Psoas muscle (tissue), 8 donors: ENCODE measurements around the gene CASQ1. TPM values are rescaled to one million over a fixed set of nuclear protein-coding genes. Genes with fewer than 3 reads are reported as not detected.

Experiments used
- ATAC-seq, 4 donors: fragments of 200-7000 bp; cut with Tn5 transposase; one replicate each; pipeline ENCODE4 v1.9.1; 2020; ENCODE audit warnings: moderate library complexity in 3 of 4, mild to moderate bottlenecking in 2 of 4
- DNase-seq, 2 donors: peaks; one replicate each; pipeline ENCODE4 v3.0.0-alpha.2; 2020
- H3K27ac ChIP-seq: fragments of 200-600 bp; one replicate; pipeline ENCODE4 v1.8.0; 2022
- H3K27me3 ChIP-seq, 3 donors: fragments of 200-600 bp in 1 of 3; one replicate each; pipeline versions ENCODE4 v1.6.1 to v1.8.0; 2013 to 2022; ENCODE audit warnings: low read length in 2 of 3, mild to moderate bottlenecking in 2 of 3, moderate library complexity in 1 of 3; ENCODE audit not compliant: insufficient read depth in 3 of 3
- H3K36me3 ChIP-seq, 2 donors: fragments of 200-600 bp in 1 of 2; one replicate each; pipeline versions ENCODE4 v1.6.1 to v1.8.0; 2013 to 2022; ENCODE audit warnings: low read depth in 1 of 2, mild to moderate bottlenecking in 1 of 2, moderate library complexity in 1 of 2; ENCODE audit not compliant: insufficient read depth in 1 of 2
- H3K4me1 ChIP-seq: fragments of 200-600 bp; one replicate; pipeline ENCODE4 v1.8.0; 2022
- H3K4me3 ChIP-seq: fragments of 200-600 bp; one replicate; pipeline ENCODE4 v1.8.0; 2022; ENCODE audit warnings: mild to moderate bottlenecking
- H3K9me3 ChIP-seq: fragments of 200-600 bp; one replicate; pipeline ENCODE4 v1.8.0; 2022
- CTCF ChIP-seq: fragments of 200-600 bp; IDR thresholded peaks from one replicate; pipeline ENCODE4 v1.8.0; 2022; ENCODE audit warnings: antibody characterized with exemption
- WGBS, 3 donors: extraction: QIAGEN DNeasy Blood & Tissue Kit; methylation state at CpG; one replicate each; pipeline versions ENCODE4 v1.1.6 to v1.1.7; 2013; 5-methylcytosine and 5-hydroxymethylcytosine counted together
- intact Hi-C, 2 donors: fragments of 100-400 bp; cut with DNase I; formaldehyde crosslinking; loops; one replicate each; pipeline versions ENCODE4 v1.11.0 to v1.14.2; 2022
- polyA plus RNA-seq, 3 donors: library from polyadenylated mRNA; stranded (reverse); fragments of 200-250 nt; gene quantifications; one replicate each; pipeline ENCODE4 v1.2.3, GENCODE V29; 2013
- total RNA-seq, 4 donors: library from RNA; stranded (reverse); fragmentation: NEBNext Ultra II Directional in 2 of 4; extraction: Animal tissue kit (Norgen Biotek cat#: 25700) in 2 of 4; gene quantifications; one replicate each; pipeline versions ENCODE4 v1.2.1 to v1.2.4, GENCODE V29; 2021 to 2023
- donor health status: healthy with polysubstance abuse.
- donor health status: DM: no; HTN: no; CAD: no; lungs with moderate emphysema.
- donor health status: Bipolar disorder and iron deficiency.
- donor health status: healthy.
- donor health status: DM: yes; HTN: yes; CAD: no.
- donor health status: DM: no; HTN: no; CAD: no.
- donor health status: DM: no; HTN: no; CAD: no.
- donor health status: DM: yes; HTN: yes; CAD: no.

The CASQ1 gene
- total and polyA plus RNA-seq, 7 donors: 171 to 903 (median 412) TPM

DNA sequence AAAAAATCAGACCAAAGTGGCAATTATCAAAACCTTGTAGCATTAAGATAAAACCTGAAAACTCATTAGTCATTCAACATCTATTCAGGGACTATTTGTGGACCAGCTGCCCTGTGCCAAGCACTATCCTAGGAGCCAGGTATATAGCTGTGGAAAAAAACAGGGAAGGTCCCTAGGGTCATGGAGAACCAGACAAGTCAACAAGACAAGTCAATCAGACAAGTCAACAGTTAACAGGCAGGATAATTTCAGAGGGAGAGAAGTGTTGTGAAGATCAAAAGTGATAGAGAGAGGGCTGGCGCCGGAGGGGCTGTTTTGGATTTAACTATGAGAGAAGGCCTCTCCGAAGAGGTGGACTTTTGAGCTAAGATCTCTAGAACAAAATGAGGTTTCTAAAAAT is 42.3 kb upstream of the CASQ1 start:
- ATAC-seq: peak; percentile 38 to 48 (median 44)

DNA sequence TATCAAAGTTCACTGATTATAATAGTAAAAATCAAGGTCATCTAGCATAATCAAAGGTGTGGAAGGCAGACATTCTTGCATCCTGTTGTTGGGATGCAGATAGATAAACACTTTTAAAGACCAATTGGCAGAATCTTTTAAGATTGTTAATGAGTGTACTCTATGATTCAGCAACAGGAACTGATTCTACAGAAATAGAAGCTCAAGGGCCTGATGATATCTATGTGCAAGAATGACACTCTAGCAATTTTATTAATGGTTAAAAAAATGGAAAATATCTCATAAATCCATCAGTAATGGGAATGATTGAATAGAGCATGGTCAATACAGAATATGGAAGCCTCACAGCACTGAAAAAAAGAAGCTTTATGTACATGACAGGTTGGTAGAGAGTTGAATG is 41.1 kb upstream of the CASQ1 start:
- no peak for TF ChIP-seq CTCF
- no peak for ATAC-seq
- Histone ChIP-seq H3K4me1 (peaks cover 9% of the 10 kb centered on the region), H3K27me3 (no peaks in the 10 kb centered on the region), H3K27ac (peak overlapping the region; percentile 19), H3K36me3 (no peaks in the 10 kb centered on the region), H3K9me3 (no peaks in the 10 kb centered on the region), H3K4me3 (no peak overlapping the region)
- no peak for DNase-seq
- intact Hi-C loops: no loop called here

More for the DNA sequence above, 42.3 kb upstream of the CASQ1 start:
- no peaks in the 10 kb centered on the region for H3K36me3 ChIP-seq
- H3K9me3 ChIP-seq: no peaks in the 10 kb centered on the region
- WGBS, 3 donors: 78 to 84% (median 83%) methylated on average over 3 of the region's 3 CpGs
- peaks cover 9% of the 10 kb centered on the region for H3K4me1 ChIP-seq
- H3K4me3 ChIP-seq: no peak overlapping the region
- no peaks in the 10 kb centered on the region for H3K27me3 ChIP-seq
- no peak for TF ChIP-seq CTCF
- peak overlapping the region; percentile 63 for H3K27ac ChIP-seq
- intact Hi-C loops: no loop called here
- DNase-seq: no peak

- no peaks in the 10 kb centered on the region for H3K36me3 ChIP-seq
- peak overlapping the region; percentile 19 for H3K27ac ChIP-seq
- ATAC-seq (no peak), DNase-seq (no peak)
- TF ChIP-seq CTCF: no peak
- no peaks in the 10 kb centered on the region for H3K9me3 ChIP-seq
- H3K4me1 ChIP-seq: peaks cover 9% of the 10 kb centered on the region
- H3K4me3 ChIP-seq: no peak overlapping the region
- intact Hi-C loops: no loop called here
- no peaks in the 10 kb centered on the region for H3K27me3 ChIP-seq
- 69 to 81% (median 73%) methylated on average over 2 of the region's 2 CpGs for WGBS, 3 donors
These were observed 40.7 kb upstream of the CASQ1 start for GRCh38 chr1:160149716-160150115.

GRCh38 chr1:160151303-160151702 is 39.1 kb upstream of the CASQ1 start, which contains the start of gene ATP1A4:
Gene ATP1A4 (plus strand): TSS chr1:160151603. CDS start chr1:160152041, 438 bp downstream.
- Histone ChIP-seq H3K36me3 (no peaks in the 10 kb centered on the region), H3K4me1 (peaks cover 9% of the 10 kb centered on the region), H3K9me3 (no peaks in the 10 kb centered on the region), H3K4me3 (no peak within 1 kb of the TSS), H3K27ac (no peak within 1 kb of the TSS), H3K27me3 (no peaks in the 10 kb centered on the region)
- intact Hi-C loops: no loop called here
- DNase-seq (no peak), ATAC-seq (no peak)
- no peak for TF ChIP-seq CTCF
- whole genome bisulfite sequencing, 3 donors: 89 to 92% (median 92%) methylated on average over 6 of the region's 6 CpGs

DNA sequence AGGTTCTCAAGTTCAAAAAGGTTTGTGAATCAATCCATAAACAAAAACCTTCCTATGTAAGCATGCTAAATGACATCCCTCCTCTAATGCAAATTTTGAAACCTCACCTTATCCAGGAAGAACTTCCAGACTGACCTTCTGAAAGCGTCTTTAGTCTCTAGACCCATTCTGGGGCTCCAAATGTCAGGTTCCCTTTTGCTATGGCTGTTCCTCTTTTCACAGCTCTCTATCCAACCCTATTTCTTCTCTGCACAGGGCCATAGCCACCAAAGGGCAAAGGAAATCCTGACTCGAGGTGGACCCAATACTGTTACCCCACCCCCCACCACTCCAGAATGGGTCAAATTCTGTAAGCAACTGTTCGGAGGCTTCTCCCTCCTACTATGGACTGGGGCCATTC is 35.6 kb upstream of the CASQ1 start:
- Histone ChIP-seq H3K36me3 (no peaks in the 10 kb centered on the region), H3K27me3 (no peaks in the 10 kb centered on the region), H3K4me3 (no peak overlapping the region), H3K4me1 (no peaks in the 10 kb centered on the region), H3K27ac (no peak overlapping the region), H3K9me3 (no peaks in the 10 kb centered on the region)
- DNase-seq (no peak), ATAC-seq (no peak)
- 85 to 89% (median 86%) methylated on average over 3 of the region's 3 CpGs for WGBS, 3 donors
- TF ChIP-seq CTCF: no peak
- intact Hi-C loops: loop anchor here in 1 of 2 donors (5.0 kb wide), 1 partner anchor 52 kb away; no protein-coding TSS in a partner anchor
